ENCODE data around the gene ZNF493.
A peak's percentile ranks its signal among the peaks of the same experiment; 100 is the strongest.

ZNF493 gene

DNA sequence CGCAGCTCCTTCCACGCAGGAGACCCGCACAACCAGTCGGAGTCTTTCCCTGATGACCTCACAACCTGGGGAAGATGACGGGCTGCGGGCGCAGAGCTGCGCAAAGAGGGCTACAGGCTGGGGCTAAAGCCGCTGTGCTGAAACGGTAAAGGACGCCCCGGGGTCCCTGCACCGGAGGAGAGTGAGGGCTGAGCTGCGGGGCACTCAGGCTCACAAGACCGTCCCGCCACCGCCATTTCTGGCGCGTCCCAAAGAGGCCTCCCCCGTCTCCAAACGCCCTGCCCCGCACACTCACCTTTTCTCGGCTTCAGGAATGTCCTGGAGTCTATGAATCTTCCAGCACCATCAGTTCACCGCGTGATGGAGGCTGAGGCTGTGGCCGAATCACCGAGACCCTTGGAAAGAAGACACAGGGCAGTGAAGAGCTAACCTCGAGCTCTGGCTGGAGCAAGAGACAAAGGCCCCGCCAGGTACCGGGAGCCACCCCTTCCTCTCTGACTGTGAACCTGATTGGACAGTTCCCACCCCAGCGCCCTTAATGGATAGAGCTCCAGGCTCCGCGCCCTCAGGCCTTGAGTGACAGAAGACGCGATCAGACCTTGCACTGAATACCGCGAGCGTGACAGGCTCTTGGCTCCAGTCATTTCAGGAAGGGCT, 66.6 kb downstream of the ZNF493 start:
- DNase-seq (ENCODE audit: low spot score), result peak; percentile 43

DNA sequence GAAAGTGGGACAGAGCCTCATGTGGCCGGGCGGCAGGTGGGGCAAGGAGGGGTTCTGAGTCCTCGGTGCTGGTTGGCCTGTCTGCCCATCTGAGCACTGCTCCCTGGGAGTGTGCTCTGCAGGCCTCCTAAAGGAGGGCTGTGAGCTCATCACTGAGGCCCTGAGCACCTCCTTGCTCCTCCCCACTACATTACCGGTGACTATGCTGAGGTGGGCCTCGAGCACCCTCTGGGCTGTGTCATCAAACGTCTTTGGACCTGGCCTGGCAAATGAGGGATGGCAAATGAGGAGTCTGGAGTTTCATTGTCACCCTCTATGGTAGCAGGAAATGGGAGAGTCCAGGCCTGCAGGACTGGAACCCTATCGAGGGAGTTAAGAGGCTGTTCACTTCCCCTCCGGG, 69.7 kb downstream of the ZNF493 start:
- DNase-seq (ENCODE audit: low spot score), result no peak

DNA sequence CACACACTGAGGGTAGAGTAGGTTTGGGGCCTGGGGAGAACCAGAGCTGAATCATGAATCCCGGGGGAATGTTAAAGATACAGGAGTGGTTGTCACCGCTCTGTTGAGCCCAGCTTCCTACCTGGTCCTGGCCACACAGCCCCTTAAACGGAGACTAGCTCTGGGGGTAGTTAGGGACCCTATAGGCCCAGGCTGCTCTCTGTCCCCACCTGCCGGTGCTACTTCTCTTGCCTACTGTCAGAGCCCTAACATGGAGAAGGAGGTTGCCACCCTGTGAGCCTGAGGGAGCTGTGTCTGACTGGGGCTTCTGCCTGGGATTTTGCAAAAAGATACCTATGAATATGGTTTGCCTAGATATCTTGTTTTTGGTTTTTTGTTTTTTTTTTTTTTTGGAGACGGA, 71.9 kb downstream of the ZNF493 start:
- DNase-seq (ENCODE audit: low spot score), result no peak

DNA sequence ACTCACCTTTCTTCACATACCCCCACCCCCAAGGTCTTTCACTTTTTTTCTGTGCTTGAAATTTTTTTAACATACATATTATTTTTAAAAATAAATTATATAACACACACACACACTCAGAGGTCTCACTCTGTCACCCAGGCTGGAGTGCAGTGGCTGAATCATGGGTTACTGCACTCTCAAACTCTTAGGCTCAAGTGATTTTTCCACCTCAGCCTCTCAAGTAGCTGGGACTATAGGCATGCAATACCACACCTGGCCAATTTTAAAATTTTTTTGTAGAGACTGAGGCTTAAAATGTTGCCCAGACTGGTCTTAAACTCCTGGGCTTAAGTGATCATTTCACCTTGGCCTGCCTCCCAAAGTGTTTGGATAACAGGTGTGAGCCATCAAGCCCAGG, 75.6 kb downstream of the ZNF493 start:
- no peak for DNase-seq (ENCODE audit: low spot score)

DNA sequence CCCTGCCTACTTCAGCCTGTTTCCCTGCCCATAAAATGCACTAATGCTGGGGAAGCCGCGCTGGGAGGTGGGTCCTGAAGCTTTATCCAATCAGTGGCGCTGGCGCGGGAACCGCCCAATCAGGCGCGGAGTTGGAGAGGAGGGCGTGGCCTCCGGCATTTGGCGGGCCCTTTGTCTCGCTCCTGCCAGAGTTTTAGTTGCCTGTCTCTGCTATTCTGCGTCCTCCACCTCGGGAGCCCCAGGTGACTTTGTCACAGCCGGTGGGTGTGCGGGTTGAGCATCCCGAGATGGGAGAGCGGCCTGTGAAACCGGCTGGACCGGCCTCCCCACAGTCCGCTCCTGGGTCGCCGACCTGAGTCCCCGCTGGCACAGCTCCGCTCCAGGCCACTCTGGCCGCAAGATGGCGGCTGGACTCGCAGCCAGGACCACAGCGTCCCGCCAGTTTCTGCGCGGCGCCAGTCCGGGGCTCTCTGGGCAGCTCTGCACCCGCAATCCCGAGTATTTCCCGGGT, 77.8 kb downstream of the ZNF493 start:
- peak; percentile 59 for DNase-seq (ENCODE audit: low spot score)
